NCI-H2227 (cell line): ENCODE results near the gene VGLL1.

Source experiments
- DNase-seq: peaks from one replicate; lab custom pipeline; 2025; ENCODE audit not compliant: unreplicated experiment; lab: John Stamatoyannopoulos, UW

VGLL1 gene

DNA sequence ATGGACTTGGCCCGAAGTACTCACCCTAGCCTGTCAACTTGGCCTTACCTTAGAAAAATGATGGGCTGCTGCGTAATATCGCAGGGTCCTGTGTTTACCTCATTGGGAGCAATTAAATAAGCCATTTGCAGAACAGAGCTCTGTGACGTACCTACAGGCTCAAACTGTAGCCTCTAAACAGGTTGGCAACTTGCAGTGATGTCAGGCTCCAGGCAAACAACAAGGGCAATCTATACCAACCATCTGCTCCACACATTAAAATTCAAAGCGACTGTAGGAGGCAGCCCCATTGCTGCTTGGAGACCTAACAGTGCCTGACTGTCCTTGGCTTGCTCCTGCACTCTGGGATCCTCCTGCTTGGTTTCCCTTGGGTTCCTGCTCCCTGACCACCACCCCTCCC lies 17.2 kb downstream of the VGLL1 start:
- DNase-seq, result no peak

DNA sequence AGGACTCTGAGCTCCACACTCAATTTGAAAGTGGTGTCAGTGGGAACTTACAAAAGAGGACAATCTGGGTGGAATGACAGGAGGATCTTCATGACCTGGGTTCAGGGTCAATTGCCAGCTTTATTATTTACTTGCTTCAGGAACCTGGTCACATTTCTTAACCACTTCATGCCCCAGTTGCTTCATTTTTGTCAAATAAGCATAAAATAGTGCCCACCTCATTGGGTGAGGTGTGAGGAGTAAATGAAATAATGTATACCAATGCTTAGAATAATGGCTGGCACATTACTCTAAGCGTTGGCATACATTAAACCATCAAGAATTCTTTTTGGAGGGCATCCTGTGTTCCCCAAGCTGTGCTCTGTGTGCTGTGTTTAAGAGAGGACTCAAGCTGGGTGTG lies 19.4 kb downstream of the VGLL1 start:
- no peak for DNase-seq

DNA sequence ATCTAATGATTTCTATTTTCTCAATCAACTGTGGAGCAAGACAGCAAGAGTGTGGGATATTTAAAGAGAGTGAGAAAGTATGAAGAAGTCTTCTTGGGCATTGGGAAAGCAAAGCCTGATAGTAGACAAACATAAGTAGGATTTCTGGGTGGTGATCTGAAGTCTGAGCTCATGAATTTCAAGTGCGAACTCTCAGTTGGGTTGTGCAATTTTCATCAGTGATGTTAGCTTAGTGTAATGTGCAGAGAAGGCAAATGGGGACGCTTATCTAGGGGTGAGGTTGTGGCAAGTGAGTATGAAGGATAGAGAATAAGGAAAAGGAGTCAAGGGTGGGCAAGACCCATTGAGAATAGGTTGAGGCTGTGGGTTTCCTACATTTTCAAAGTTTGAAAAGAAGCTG lies 23.7 kb downstream of the VGLL1 start:
- DNase-seq, result no peak

DNA sequence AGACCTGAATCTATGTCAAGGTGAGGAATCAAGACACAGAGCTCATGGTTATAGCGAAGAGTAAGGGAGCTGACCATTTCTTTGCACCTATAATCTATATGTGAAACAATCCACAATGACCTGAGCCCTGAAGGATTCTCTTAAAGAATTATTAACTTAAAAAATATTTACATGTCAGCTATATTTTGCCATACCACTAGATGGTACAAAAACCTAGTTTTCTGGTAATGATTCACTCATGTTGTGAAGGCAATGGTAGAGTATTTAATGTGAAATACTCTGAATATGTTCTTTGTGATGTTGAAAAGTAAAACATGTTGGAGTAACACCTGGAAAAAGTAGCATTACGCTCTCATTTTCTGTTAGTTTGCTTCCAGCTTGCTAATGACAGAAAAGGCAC lies 40.0 kb downstream of the VGLL1 start:
- no peak for DNase-seq

DNA sequence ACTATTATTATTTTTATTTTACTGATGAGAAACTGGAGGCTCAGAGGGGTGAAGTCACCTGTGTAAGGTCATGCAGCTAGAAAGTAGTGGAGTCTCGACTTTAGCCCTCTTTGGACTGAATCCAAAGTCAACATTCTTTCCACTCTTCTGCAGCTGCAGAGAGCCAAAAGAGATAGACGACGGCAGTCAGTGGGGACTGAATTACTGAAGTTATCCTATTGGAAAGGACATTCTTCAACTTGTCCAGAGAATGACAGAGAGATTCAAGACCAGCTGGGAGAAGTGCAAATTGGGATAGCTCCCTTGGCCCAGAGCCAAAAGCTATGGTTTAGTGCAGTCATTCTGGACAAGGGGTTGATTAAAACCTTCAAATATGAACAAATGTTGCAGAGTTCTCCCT lies 42.5 kb downstream of the VGLL1 start:
- no peak for DNase-seq

DNA sequence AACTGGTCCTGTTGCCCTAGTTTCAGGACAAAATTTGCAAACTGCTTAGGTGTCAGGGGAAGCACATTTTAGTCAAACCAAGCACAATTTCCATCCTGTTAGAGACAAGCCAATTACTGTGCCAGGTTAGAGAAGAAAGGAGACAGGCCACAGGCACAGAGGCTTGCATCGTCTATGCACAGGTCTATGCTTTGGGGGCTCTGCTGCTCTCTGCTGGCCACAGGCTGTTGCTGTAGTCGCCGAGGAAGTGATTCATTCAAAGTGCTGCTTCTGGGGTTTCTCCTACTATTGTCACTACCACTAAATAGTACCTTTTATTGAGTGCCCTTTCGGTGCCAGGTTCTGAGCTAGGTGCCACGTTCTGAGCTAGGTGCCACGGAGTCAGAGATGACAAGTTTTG lies 45.5 kb downstream of the VGLL1 start:
- peak; percentile 60 for DNase-seq

- no peak for DNase-seq
Observed at GRCh38 chrX:136580316-136580715, 48.3 kb downstream of the VGLL1 start.

- no peak for DNase-seq
Observed at GRCh38 chrX:136582624-136583023, 50.6 kb downstream of the VGLL1 start.

DNA sequence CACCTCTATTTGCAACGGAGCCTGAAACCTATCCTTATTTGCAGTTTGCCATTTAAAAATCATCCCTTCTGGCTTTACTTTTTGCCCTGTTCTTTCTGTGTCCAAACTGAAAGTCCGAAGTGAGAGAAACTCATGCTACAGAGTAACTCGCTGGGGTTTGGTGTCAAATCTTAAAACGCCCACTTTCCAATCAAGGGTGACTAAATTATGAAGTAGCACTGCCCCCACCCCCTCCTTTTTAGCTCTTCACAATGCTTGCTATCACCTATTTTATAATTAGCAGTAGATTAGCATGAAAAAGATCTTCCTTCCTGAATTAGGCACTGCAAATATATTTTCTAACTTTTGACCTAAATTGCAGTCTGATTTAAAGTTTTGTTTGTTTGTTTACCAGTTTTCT lies 52.5 kb downstream of the VGLL1 start:
- no peak for DNase-seq

GRCh38 chrX:136585262-136585661 lies 53.2 kb downstream of the VGLL1 start:
- no peak for DNase-seq

- DNase-seq, result no peak
Observed at GRCh38 chrX:136585960-136586359, 53.9 kb downstream of the VGLL1 start.

DNA sequence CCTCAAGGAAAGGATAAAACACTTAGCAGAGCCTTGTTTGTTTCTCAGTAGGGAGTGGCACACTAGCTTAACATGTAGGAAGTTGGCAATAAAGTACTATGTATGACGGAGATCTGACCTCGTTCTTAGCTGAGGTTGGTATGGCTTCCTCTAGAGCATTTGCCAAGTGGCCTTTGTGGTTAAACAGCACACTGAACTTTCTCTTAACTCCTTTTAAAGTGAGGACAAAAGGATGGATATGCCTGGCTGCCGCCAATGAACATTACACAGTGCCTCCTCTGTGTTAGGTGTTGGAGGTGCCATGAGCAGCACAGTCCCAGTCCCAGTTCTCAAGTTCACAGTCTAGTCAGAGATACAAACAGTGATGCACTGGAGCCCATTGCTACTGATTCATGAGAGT lies 54.4 kb downstream of the VGLL1 start:
- DNase-seq, result no peak

- no peak for DNase-seq
Observed at GRCh38 chrX:136587532-136587931, 55.5 kb downstream of the VGLL1 start.

GRCh38 chrX:136588036-136588435 lies 56.0 kb downstream of the VGLL1 start:
- DNase-seq, result no peak

DNA sequence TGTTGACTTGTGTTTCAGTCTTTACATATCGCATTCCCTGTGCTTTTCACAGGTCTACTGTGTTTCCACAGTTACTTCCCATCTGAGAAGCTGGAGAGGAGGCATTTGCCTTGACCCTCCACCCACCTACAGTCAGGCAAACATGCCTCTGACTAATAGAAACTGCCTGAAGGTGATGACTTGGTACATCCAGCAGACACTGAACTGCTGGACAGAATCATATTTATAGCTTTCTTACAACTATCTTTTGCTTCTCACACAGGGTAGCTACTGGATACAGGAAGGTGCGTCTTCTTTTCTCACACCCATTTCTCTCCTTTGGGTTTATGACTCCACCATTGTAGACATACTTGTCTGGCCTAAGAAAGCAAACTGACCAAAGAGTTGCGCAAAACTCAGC lies 58.0 kb downstream of the VGLL1 start:
- DNase-seq, result no peak

- no peak for DNase-seq
Observed at GRCh38 chrX:136597356-136597755, 65.3 kb downstream of the VGLL1 start.

GRCh38 chrX:136597954-136598353 lies 65.9 kb downstream of the VGLL1 start:
- DNase-seq, result no peak

- no peak for DNase-seq
Observed at GRCh38 chrX:136598631-136599030, 66.6 kb downstream of the VGLL1 start.

- DNase-seq, result no peak
Observed at GRCh38 chrX:136600059-136600458, 68.0 kb downstream of the VGLL1 start.
